Measurements from ENCODE around the gene CA10. TPM values are rescaled to one million over a fixed set of nuclear protein-coding genes. Genes with fewer than 3 reads are reported as not detected.

Gene CA10
- total RNA-seq, 1 donor = not detected

DNA sequence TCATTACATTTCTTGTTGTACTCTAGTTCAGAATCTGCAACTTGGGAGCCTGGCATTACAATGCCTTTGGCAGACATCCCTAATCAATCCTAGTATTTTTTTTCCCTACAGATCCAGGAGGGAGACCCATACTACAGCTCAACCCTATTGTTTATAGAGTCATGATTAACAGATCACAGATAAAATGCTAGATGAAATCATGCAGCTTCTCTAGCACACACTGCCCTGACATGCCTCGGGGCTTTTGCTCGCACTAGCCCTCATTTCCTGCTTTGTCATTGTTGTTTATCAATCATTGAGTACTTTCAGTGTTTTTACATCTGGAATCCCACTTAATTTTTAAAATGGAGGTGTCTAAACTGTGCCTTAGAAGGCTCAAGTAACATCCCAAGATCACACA lies 412.5 kb downstream of the CA10 start:
- no peaks in the 10 kb centered on the region for H3K36me3 ChIP-seq (ENCODE audit: insufficient read depth, low read length)
- no peak overlapping the region for H3K4me2 ChIP-seq (ENCODE audit: insufficient read depth, low read length)
- TF ChIP-seq, protein P1, sequence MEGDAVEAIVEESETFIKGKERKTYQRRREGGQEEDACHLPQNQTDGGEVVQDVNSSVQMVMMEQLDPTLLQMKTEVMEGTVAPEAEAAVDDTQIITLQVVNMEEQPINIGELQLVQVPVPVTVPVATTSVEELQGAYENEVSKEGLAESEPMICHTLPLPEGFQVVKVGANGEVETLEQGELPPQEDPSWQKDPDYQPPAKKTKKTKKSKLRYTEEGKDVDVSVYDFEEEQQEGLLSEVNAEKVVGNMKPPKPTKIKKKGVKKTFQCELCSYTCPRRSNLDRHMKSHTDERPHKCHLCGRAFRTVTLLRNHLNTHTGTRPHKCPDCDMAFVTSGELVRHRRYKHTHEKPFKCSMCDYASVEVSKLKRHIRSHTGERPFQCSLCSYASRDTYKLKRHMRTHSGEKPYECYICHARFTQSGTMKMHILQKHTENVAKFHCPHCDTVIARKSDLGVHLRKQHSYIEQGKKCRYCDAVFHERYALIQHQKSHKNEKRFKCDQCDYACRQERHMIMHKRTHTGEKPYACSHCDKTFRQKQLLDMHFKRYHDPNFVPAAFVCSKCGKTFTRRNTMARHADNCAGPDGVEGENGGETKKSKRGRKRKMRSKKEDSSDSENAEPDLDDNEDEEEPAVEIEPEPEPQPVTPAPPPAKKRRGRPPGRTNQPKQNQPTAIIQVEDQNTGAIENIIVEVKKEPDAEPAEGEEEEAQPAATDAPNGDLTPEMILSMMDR (IDR thresholded peaks at IDR 0.05; ENCODE audit: extremely low read depth, low read depth, low read length) = no peak
- DNase-seq (ENCODE audit: insufficient read length, low spot score, missing footprints) = no peak
- H3K27me3 ChIP-seq (ENCODE audit: insufficient read depth, low read length) = no peaks in the 10 kb centered on the region
- H3K79me2 ChIP-seq (ENCODE audit: insufficient read depth, low read length) = no peaks in the 10 kb centered on the region
- no peaks in the 10 kb centered on the region for H3K4me1 ChIP-seq (ENCODE audit: insufficient read depth, low read length)
- no peaks in the 10 kb centered on the region for H3K9me3 ChIP-seq (ENCODE audit: low read depth, low read length)
- no peak overlapping the region for H2AFZ ChIP-seq (ENCODE audit: low read length)
- H4K20me1 ChIP-seq (ENCODE audit: insufficient read depth, low read length) = no peaks in the 10 kb centered on the region
- no peak overlapping the region for H3K27ac ChIP-seq (ENCODE audit: low read depth, low read length)
- H3K4me3 ChIP-seq (ENCODE audit: insufficient read depth, low read length) = no peak overlapping the region

DNA sequence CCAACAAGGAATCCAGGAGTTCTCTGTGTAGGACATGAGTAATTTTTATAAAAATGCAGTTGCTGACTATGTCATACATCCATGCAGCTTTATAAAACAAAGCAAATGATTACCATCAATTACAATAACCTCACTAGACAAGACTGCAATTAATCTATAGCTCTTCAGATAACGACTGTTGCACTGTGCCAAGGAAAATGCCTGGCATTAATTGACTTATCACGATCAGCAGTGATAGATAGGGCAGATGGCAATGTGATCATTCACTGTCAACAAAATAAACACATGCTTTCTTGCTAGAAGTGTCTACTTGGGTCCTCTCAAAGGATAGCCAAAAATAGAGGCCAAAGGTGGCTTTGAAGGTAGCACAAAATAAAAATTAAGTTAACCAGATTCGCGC lies 415.0 kb downstream of the CA10 start:
- Histone ChIP-seq H3K4me2 (ENCODE audit: insufficient read depth, low read length) (no peak overlapping the region), H2AFZ (ENCODE audit: low read length) (no peak overlapping the region), H3K79me2 (ENCODE audit: insufficient read depth, low read length) (no peaks in the 10 kb centered on the region), H3K27me3 (ENCODE audit: insufficient read depth, low read length) (no peaks in the 10 kb centered on the region), H3K4me3 (ENCODE audit: insufficient read depth, low read length) (no peak overlapping the region), H3K36me3 (ENCODE audit: insufficient read depth, low read length) (no peaks in the 10 kb centered on the region), H3K27ac (ENCODE audit: low read depth, low read length) (no peak overlapping the region), H3K9me3 (ENCODE audit: low read depth, low read length) (no peaks in the 10 kb centered on the region), H4K20me1 (ENCODE audit: insufficient read depth, low read length) (no peaks in the 10 kb centered on the region), H3K4me1 (ENCODE audit: insufficient read depth, low read length) (no peaks in the 10 kb centered on the region)
- no peak for DNase-seq (ENCODE audit: insufficient read length, low spot score, missing footprints)
- TF ChIP-seq, protein P1 (IDR thresholded peaks at IDR 0.05; ENCODE audit: extremely low read depth, low read depth, low read length) = no peak

DNA sequence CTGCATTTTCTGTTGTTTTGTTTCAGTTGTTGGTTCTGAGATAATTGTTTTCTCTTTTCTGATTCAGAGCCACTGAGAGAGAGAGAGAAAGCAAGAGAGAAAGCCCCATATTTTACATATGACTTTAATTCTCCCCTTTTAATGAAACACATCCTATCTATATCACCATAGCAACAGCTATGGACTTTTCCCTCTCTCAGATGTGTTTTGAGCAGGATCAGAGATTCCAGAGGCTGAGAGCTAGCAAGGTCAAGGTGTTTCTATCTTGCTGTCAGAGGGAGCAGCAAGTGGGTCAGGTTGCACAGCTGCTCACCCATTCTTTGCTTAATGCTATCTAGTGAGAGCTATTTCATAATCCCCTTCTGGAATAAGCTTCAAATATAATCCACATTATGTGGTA lies 415.9 kb downstream of the CA10 start:
- H3K4me2 ChIP-seq (ENCODE audit: insufficient read depth, low read length) = no peak overlapping the region
- no peaks in the 10 kb centered on the region for H3K79me2 ChIP-seq (ENCODE audit: insufficient read depth, low read length)
- TF ChIP-seq, protein P1 (IDR thresholded peaks at IDR 0.05; ENCODE audit: extremely low read depth, low read depth, low read length) = no peak
- H3K27me3 ChIP-seq (ENCODE audit: insufficient read depth, low read length) = no peaks in the 10 kb centered on the region
- no peaks in the 10 kb centered on the region for H3K9me3 ChIP-seq (ENCODE audit: low read depth, low read length)
- no peaks in the 10 kb centered on the region for H3K4me1 ChIP-seq (ENCODE audit: insufficient read depth, low read length)
- no peak overlapping the region for H3K4me3 ChIP-seq (ENCODE audit: insufficient read depth, low read length)
- no peak for DNase-seq (ENCODE audit: insufficient read length, low spot score, missing footprints)
- no peaks in the 10 kb centered on the region for H4K20me1 ChIP-seq (ENCODE audit: insufficient read depth, low read length)
- no peaks in the 10 kb centered on the region for H3K36me3 ChIP-seq (ENCODE audit: insufficient read depth, low read length)
- H2AFZ ChIP-seq (ENCODE audit: low read length) = no peak overlapping the region
- no peak overlapping the region for H3K27ac ChIP-seq (ENCODE audit: low read depth, low read length)

DNA sequence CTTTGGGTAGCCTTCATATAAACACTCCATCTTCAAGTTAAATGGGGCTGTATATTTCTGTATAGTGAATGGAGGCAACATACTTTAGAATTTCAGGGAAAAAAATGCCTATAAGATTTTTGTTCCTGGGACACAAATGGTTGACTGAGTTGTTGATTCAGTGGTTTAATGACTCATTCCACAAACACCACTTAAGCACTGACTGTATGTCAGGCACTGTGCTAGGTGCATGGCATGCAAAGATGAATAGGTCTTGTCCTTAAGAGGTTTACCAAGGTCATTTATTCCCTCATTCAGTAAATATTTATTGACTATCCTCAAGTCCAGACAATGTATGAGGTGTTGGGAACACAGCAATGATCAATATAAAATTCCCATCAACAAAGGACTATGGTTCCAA lies 417.1 kb downstream of the CA10 start:
- no peaks in the 10 kb centered on the region for H3K9me3 ChIP-seq (ENCODE audit: low read depth, low read length)
- H2AFZ ChIP-seq (ENCODE audit: low read length) = no peak overlapping the region
- H3K4me2 ChIP-seq (ENCODE audit: insufficient read depth, low read length) = no peak overlapping the region
- H3K36me3 ChIP-seq (ENCODE audit: insufficient read depth, low read length) = no peaks in the 10 kb centered on the region
- H3K27ac ChIP-seq (ENCODE audit: low read depth, low read length) = no peak overlapping the region
- TF ChIP-seq, protein P1 (IDR thresholded peaks at IDR 0.05; ENCODE audit: extremely low read depth, low read depth, low read length) = no peak
- no peaks in the 10 kb centered on the region for H3K79me2 ChIP-seq (ENCODE audit: insufficient read depth, low read length)
- no peaks in the 10 kb centered on the region for H3K27me3 ChIP-seq (ENCODE audit: insufficient read depth, low read length)
- H3K4me1 ChIP-seq (ENCODE audit: insufficient read depth, low read length) = no peaks in the 10 kb centered on the region
- no peak for DNase-seq (ENCODE audit: insufficient read length, low spot score, missing footprints)
- H4K20me1 ChIP-seq (ENCODE audit: insufficient read depth, low read length) = no peaks in the 10 kb centered on the region
- no peak overlapping the region for H3K4me3 ChIP-seq (ENCODE audit: insufficient read depth, low read length)
